ENCODE results near the gene EIF4ENIF1.
"Not testable (repeated sequence)": the region's sequence is repeated elsewhere in the genome, so short reads cannot be mapped to it uniquely, and the experiment has no call there.

Gene EIF4ENIF1

DNA sequence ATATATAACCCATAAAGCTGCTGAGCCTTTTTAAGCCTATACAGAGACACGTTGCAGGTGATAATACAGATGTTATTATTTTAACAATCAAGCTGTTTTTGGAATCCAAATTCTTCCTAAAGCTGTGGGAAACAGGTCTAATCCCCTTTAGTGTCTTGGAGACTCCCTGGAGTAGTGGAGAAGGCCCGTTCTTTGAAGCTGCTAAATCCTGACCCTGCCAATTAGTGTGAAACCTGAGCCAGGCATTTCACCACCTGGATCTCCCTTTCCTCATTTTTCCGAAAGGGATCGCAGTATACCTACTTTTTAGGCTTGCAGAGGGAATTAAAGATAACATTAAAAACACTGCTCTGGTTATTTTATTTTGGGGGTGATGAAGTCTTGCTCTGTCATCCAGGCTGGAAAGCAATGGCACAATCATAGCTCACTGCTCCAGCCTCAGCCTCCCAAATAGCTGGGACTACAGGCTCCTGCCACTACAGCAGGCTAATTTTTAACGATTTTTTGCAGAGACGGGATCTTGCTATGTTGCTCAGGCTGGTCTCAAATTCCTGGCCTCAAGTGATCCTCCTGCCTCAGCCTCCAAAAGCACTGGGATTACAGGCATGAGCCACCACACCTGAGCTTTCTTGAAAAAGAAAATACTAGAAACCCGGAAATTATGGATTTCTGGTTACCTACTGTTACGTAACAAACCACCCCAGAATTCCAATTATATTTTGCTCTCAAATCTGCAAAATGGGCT lies 1.7 kb upstream of the EIF4ENIF1 start:
- no peak for DNase-seq

DNA sequence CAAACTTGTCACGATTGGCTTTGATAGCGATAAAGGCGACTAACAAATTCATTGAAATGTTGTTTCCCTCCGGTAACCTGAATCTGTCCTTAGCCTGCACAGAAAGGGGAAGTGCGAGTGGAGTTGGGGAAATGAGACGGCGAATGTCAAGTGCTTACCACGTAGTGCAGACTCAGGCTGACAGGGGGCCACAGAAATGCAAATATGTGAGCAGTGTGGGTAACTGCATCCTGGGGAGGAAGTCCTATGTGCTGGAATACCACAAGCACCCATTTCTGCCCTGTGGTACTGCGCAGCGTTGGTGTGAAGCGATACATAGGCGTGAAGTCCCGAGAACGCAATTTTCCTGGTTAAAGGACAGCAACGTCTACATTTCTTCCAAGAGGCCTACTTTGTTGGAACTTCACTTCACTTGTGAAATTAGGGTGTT lies 869 bp upstream of the EIF4ENIF1 start:
- peak; percentile 35 for DNase-seq

DNA sequence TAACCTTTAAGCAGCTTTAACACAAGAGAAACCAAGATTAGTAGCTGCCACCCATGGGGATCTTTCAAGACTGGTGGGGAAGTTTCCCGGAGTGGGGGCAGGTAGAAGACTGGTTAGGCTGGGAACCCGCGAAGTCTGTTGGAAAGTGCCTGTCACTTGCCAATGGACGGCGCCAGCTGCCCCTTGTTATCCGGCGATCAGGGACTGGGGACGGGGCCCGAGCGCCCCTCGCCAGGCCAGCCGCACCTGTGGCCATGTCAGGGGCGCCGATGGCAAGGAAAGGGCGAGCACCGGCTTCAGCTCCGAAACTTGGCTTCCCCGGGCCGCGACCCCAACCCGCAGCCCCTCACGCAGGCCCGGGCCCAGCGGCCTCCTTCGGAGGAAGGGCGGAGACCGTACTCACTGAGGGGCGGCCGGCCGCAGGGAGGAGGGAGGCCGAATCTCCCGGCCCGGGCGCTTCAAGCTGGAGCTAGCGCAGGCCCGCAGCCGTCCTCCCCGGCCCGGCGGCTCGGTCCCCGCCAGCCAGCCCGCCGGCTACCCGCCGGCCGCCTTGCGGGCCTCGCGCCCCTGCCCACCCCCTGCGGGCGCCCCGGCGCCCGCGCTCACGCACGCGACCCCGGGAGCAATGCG lies 539 bp downstream of the EIF4ENIF1 start:
- peak; percentile 33 for DNase-seq

DNA sequence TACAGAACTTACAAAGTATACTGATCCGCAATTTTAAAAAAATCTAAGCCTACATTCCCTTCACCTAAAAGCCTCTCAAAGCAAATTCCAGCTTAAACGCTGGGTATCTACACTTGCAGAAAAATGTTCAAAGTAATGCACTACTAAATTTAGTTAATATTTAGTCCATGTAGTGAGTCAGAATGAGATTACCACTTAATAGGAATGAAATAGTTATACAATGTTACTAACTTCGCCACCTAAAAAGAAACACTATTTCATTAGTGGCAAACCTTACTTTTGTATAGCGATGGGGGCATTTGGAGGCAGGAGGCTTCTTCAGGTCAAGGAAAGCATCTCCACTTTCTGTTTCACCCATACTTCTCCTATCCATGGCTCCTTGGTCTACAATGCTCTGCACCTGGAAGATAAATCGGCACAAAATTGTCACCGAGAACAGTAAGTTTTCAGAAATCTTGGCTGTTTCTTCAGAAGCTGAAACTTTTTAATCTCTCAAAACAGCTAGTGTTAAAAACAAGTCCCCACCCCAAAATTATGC lies 1.2 kb downstream of the EIF4ENIF1 start:
- no peak for DNase-seq

DNA sequence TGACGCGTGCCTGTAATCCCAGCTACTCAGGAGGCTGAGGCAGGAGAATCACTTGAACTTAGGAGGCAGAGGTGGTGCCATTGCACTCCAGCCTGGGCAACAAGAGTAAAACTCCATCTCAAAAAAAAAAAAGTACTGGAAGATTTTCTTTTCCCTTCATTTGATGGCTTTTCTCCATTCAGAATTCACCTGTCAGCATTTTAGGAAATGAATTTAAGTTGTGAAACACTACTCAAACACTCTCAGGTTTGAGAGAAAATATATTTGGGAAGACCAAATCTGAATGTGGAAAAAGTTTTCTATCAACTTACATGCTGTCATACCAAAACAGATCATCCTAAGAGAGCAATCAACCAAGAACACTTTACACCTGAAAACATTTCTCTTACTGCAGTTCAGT lies 2.7 kb downstream of the EIF4ENIF1 start:
- DNase-seq, result no peak

DNA sequence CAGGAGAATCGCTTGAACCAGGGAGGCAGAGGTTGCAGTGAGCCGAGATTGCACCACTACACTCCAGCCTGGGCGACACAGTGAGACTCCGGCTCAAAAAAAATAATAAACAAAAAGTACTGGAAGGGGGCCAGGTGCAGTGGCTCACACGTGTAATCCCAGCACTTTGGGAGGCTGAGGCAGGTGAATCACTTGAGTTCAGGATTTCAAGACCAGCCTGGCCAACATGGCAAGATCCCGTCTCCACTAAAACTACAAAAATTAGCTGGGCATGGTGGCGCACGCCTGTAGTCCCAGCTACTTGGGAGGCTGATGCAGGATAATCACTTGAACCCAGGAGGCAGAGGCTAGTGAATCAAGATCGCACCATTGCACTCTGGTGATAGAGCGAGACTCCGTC lies 3.3 kb downstream of the EIF4ENIF1 start:
- DNase-seq, result not testable (repeated sequence)

DNA sequence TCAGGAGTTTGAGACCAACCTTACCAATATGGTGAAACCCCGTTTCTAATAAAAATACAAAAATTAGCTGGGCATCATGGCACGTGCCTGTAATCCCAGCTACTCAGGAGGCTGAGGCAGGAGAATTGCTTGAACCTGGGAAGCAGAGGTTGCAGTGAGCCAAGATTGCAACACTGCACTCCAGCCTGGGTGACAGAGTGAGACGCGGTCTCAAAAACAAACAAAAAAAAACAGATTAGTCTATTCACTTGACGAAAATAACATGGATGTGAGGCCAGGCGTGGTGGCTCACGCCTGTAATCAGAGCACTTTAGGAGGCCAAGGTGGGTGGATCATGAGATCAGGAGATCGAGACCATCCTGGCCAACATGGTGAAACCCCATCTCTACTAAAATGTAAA lies 7.2 kb downstream of the EIF4ENIF1 start:
- DNase-seq, result not testable (repeated sequence)

DNA sequence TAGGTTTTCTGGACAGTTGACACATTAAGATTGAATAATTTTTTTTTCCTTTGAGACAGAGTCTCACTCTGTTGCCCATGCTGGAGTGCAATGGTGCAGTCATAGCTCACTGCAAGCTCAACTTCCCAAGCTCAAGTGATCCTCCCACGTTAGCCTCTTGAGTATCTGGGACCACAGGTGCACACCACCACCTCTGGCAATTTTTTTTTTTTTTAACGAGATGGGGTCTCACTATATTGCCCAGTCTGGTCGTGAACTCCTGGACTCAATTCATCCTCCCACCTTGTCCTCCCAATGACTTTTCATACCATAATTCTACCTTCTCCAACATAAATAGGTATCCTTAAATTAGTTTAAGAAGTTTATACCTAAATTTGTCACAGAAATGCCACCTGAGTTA lies 8.5 kb downstream of the EIF4ENIF1 start:
- no peak for DNase-seq

DNA sequence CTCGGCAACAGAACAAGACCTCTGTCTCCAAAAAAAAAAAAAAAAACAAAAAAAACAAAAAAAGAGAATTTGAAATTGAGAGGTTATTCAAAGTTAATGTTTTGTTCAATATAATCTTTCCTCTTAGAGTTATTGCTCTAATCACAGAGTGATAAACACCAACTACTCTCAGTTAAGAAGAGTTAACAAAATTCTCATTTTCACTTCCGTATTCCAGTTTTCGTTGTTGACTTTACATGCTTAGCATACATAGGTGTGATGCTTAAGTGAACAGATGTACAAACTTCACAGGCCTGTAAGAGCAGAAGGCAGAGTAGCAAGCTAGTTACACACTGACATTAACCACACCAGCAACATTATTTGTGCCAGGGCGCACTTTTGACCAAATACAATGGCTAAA lies 12.3 kb downstream of the EIF4ENIF1 start:
- DNase-seq, result no peak

DNA sequence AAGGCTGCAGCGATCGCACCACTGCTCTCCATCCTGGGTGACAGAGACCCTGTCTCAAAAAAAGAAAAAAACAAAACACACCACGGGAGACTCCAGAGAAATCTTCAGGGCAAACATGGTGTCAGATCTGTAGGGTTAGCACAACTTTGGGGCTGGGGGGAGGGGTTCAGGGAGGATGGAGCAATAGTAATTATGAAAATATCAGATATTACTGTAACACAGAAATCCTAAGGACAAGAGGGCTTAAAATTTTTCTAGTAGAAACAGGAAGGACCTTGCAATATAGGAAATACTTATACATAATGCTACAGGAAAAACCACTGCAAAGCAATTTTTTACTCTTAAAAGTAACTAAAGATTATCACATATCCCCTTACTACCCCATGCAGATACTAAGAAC lies 13.8 kb downstream of the EIF4ENIF1 start:
- DNase-seq, result no peak

DNA sequence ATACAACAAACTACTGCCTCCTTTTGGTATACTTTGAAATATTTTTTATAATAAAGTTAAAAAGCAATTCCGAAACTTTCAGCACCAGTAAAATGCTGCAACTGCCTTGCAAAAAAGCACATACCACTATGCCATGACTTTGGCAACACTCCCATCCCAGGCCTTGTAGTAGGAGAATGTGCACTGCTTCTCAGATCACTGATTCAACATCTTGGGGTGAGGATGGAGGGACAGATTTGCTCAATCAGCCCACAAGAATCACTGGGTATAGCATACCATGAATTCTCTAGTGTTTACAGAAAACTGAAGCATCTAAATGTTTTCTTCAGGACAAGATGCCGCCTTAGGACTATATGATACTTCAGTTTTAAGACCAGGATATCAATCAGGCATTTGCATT lies 14.9 kb downstream of the EIF4ENIF1 start:
- no peak for DNase-seq

DNA sequence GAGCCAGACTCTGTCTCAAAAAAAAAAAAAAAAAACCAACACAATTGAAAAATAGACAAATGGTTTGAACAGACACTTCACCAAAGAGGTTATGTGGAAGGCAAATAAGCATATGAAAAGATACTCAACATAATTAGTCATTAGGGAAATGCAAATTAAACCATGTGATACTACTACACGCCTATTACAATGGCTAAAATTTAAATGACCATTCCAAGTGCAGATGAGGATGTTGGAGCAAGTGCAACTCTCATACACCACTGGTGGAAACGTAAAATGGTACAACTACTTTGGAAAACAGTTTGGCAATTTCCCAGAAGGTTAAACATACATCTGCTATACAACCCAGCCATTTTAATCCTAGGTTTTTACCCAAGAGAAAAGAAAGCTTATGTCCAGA lies 24.3 kb downstream of the EIF4ENIF1 start:
- no peak for DNase-seq

DNA sequence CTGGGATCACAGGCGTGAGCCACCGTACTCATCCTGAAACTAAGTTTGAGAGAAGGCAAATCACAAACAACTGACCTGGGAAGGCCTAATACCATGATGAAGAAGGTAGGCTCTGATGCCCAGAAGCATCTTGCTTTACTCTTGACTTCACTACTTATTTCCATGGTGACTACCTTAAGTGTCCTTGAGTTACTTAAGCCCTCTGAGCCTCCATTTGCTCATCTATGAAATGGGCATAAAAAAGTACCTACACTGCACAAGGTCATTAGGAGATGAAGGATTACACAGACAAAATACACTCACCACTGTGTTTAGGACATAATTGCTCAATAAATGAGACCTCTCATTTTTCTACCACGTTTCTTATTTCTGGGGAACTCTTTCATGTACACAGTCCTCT lies 27.9 kb downstream of the EIF4ENIF1 start:
- DNase-seq, result no peak

DNA sequence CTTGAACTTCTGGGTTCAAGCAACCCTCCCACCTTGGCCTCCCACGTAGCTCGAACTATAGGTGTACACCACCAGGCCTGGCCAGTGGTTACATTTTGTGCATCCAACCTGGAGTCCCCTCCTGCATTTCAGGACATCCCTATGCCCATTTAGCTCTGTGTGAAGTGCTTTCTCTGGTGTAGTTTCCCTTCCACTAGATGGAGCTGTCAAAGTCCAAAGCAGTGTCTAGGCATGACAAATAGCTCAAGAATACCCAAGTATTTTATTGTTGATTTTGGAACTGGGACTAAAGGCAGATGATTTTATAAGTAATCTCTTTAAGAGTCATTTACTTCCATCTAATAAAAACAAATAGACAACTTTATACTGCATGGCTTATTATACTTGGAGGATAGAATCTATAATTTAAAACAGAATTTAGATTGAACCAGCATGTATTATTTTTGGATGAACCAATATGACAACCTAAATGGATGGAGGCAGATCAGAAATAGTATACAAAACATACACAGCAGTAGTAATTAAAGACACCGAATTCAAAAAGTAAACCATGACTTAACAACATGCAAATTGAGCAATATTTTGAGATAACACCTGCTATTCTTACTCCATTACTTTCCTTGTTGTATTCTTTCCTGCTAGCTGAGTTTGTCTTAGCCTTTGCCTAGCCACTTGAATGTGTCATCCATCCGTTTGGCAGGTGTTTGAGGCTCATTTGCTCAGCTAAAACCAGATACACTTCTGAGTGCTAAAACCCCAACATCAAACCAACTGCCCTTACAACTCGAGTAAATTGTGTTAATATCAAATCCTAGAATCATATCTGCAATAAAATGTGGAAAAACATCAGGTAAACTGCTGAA lies 37.7 kb downstream of the EIF4ENIF1 start:
- no peak for DNase-seq

DNA sequence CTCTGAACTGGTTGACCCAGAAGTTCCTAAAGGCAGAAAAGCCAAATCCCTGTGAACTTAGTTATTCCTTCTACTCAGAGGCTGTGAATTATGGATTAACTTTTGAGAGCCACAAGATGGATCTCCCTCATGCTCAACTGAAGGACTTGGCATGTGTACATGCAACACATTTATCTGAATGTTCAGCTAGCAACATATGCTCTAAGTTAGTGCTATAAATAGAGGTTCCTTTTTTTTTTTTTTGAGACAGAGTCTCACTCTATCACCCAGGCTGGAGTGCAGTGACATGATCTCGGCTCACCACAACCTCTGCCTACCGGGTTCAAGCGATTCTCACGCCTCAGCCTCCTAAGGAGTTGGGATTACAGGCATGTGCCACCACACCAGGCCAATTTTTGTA lies 40.1 kb downstream of the EIF4ENIF1 start:
- DNase-seq, result no peak

DNA sequence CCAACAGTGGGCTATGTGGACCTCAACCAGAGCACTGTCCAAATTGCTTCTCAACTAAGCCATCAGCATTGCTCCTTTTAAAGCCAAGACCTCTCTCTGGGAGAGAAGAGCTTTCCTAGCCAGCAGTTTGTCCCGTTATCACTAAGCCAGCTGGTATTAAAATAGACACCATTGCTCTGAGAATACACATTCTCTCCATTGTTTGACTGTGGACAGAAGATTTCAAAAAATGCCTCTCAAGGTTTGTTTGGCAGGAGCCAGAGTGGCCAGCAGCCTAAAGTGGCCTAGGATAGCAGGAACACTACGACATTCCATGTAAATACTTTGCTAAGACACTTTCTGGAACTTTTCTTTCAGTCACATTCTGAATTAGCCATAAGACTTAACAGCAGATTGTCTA lies 41.3 kb downstream of the EIF4ENIF1 start:
- DNase-seq, result no peak

DNA sequence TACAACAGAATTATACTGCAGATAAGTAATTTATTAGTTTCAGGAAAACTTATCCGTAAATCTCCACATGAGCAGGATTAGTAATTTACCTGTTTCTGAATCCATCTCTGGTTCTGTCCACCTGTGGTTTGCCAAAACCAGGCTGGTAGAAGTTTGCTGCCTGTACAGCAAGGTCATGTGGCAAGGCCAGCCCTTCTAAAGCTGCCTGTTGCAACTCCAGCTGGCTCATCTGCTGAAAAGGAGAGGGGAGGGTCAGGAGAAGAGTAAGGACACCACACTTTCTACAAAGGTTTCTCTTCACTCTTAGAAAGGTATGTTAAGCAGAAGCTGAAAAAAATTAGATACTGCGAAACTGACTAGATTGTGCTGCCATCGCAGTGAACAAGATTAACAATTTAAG lies 42.3 kb downstream of the EIF4ENIF1 start:
- DNase-seq, result no peak

DNA sequence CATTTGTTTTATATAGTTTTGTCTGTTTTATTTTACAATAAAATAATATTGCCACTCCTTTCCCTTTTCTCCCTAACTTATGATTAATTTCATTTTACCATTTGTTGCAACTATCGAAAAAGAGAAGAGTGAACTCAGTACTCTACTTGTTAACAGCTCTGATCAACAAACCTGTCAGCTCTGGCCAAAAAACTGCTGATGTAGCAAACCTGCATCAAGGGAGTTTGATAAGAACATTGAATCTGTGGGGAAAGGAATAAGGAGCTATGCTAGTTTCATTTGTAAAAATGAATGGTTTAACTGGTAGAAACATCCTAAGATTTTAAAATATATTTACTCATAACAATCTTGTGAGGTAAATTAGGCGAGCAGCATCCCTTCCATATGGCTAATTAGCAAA lies 42.9 kb downstream of the EIF4ENIF1 start:
- DNase-seq, result no peak

DNA sequence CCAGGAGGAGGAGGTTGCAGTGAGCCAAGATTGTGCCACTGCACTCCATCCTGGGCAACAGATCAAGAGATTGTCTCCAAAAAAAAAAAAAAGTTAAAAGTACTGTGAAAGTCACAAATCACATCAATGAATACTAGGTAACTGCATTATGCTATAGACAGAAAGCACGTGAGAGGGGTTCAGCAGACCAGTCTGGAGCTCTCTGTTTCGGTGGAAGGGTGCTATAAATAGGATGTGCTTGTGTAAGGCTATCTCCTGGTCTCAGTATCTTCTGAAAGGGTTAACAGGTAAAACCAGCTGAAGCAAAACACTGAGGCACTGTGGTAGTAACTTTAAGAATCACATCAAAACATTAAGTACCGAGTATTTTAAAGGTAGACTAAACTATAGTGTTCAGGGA lies 43.4 kb downstream of the EIF4ENIF1 start:
- no peak for DNase-seq

DNA sequence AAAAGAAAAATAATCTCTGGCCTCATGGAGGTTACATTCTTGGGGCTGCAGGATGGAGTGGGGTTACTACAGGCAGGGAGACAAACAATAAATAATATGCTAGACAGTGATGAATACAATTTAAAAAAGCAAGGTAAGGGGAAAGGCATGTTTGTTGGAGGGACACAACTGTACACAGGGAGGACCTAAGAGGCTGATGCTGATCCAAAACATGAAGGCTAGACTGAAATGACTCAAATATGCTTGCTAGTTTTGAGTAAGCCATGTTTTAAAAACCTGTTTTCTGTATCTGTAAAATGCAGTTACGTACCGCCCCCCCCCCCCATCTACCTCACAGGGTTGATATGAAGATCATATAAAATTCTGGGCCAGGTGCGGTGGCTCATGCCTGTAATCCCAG lies 44.0 kb downstream of the EIF4ENIF1 start:
- DNase-seq, result no peak

DNA sequence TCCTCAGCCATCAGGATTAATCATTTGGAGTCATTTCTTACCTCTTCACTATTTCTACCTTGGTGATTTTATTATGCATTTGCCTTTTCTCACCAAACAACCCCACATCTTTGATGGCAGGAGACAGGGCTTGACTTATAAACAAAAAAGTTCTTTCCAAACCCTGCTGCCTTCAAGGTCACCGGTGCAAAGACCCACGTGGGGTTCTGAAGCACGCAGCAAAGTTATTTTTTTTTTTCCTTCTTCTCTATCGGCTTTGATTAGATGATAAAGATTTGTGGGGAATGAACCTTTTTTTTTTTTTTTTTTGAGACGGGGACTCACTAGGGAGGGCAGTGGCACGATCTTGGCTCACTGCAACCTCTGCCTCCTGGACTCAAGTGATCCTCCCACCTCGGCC lies 46.1 kb downstream of the EIF4ENIF1 start:
- DNase-seq, result no peak

DNA sequence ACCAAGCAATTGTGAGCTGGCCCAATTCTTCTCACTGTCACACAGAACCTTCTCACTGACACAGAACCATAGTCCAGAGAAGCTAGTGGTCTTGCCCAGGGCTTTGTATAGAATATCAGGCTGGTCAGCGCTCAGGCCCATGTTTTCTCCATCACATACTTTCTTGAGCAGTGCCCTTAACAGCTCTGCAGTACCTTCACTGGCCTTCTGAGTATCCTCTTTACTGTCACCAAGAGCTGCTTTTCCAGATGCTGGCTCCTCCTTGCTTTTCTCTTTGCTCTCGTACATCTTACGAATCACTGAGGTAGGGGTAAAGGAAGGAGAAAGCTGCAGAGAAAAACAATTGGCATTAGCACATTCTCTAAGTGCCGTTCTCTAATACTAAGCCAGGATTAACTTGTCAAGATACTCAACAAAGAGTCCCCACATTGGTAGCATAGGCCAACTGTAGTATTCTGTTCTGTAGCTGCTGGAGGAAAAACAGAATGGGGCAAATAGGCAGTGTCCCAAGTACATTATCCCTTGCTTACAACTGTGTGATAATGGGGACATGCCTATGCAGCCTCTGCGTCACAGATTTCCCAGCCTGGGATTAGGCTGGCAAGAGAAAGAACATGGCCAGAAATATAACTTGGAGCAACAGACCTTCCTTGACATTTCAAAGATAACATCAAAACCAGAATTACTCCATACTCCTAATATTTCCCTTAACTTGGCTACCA lies 46.7 kb downstream of the EIF4ENIF1 start:
- no peak for DNase-seq

DNA sequence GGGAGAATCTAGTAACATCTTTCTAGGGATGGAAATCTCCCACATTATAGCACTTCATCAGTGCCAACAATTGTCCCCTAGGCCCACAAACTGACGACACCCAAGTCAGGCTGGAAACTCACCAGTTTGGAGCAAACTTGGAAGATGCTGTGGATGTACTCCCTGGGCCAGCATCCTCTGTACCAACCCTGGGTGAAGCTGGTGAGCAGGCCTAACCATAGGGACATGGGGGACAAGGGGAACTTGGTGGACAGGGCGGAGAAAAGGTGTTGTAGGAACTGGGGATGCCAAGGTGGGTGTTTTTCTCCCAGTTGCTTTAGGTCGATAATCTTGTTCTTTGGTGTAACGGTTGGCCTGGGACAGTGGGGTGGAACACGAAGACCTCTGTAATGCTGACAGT lies 48.0 kb downstream of the EIF4ENIF1 start:
- DNase-seq, result no peak
